GM21717 (cell line): ENCODE measurements around the gene GARRE1.

Experiments
- ATAC-seq: cut with Tn5 transposase; IDR thresholded peaks from one replicate; pipeline ENCODE4 v1.9.1; 2021; ENCODE audit warnings: mild to moderate bottlenecking, moderate library complexity; ENCODE audit not compliant: unreplicated experiment

GARRE1 gene

GRCh38 chr19:34288381-34288780 lies 34.0 kb downstream of the GARRE1 start:
- ATAC-seq, result no peak

GRCh38 chr19:34291235-34291634 lies 36.9 kb downstream of the GARRE1 start:
- ATAC-seq, result no peak

GRCh38 chr19:34295103-34295502 lies 40.7 kb downstream of the GARRE1 start:
- ATAC-seq, result no peak

- ATAC-seq, result no peak
These were observed 44.7 kb downstream of the GARRE1 start for GRCh38 chr19:34298891-34299520.

- ATAC-seq, result no peak
These were observed 45.2 kb downstream of the GARRE1 start for GRCh38 chr19:34299576-34299975.

- ATAC-seq, result no peak
These were observed 46.0 kb downstream of the GARRE1 start for GRCh38 chr19:34300380-34300779.

- no peak for ATAC-seq
These were observed 46.6 kb downstream of the GARRE1 start for GRCh38 chr19:34300962-34301361.
